HTERT RPE-1 (cell line): Measurements from ENCODE around the gene CFAP20DC.
"Not testable (repeated sequence)": the region's sequence is repeated elsewhere in the genome, so short reads cannot be mapped to it uniquely, and the experiment has no call there.

Source experiments
- in situ Hi-C: fragments of 300-500 bp; cut with MboI; formaldehyde crosslinking; loops from 4 replicates; pipeline ENCODE4 v1.14.3; 2020; ENCODE audit warnings: low sequenced_read_pairs

Gene CFAP20DC

DNA sequence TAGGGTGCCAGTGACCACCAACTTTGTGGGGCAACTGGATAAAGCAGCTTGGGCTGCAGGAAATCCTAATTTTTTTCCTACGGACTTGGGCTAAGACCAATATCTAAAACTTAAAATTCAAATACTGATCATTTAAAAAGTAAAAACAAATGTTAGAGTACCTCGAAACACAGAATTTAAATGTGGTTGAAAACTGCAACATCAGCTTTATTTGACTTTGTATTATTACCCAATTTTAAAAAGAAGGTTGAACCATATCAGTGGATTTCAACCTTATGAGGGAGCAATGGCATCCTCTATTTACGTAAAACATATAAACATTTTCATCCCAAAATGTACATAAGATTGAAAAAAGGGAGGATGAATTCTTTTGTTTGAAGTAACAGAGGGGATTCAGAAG, 26.2 kb downstream of the CFAP20DC start:
- in situ Hi-C loops, result no loop called here

DNA sequence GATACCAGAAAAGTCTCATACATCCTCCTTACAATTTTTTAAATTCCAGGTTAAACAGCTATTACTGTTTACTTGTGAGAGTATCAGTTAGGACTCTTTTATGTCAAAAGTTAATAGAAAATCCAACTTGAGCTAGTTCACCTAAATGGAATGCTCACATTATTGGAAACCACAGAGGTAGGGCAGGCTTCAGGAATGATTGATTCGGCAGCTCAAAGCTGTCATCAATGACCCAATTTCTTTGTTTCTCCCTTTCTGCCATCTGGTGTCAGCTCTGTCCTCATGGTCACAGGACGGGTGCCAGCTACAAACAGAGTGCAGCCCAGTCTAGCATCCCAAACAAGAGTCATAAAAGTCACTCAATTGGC, 32.2 kb downstream of the CFAP20DC start:
- in situ Hi-C loops, result no loop called here

- in situ Hi-C loops, result no loop called here
These were observed 32.8 kb downstream of the CFAP20DC start for GRCh38 chr3:59016930-59017616.

GRCh38 chr3:59013611-59014010, 36.2 kb downstream of the CFAP20DC start:
- in situ Hi-C loops, result no loop called here

- in situ Hi-C loops, result no loop called here
These were observed 42.9 kb downstream of the CFAP20DC start for GRCh38 chr3:59006634-59007517.

- in situ Hi-C loops, result no loop called here
These were observed 48.1 kb downstream of the CFAP20DC start for GRCh38 chr3:59001675-59002074.

- in situ Hi-C loops, result no loop called here
These were observed 50.1 kb downstream of the CFAP20DC start for GRCh38 chr3:58999774-59000160.

GRCh38 chr3:58999134-58999773, 50.6 kb downstream of the CFAP20DC start:
- in situ Hi-C loops, result no loop called here

GRCh38 chr3:58998476-58999117, 51.2 kb downstream of the CFAP20DC start:
- in situ Hi-C loops, result no loop called here

GRCh38 chr3:58996730-58997129, 53.1 kb downstream of the CFAP20DC start:
- in situ Hi-C loops, result no loop called here

DNA sequence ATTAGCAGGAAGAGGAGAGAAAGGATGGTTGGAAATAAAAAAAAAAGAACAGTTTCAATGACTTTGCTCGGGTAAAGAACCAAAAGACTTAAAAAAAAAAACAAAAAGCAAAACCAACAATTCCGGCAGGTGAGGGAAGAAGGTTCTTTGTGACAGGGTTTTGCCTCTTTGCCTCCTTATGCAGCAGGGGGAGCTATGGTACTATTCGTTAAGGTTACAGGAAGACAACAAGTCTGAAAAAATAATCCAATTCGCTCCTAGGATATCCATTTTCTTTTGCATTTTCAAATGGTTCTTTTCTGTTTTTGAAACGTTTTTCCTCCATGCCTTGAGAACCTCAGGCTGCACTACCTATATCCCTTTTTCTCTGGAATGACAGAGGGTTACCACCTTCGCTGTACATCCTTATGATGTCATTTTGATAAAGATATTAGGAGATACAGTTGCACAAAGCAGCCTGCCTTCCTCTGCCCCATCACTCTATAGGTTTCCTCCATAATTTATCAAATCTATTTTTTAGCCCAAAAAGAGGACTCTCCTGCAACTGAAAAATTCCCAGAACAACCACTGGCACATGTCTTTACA, 55.0 kb downstream of the CFAP20DC start:
- in situ Hi-C loops, result no loop called here

DNA sequence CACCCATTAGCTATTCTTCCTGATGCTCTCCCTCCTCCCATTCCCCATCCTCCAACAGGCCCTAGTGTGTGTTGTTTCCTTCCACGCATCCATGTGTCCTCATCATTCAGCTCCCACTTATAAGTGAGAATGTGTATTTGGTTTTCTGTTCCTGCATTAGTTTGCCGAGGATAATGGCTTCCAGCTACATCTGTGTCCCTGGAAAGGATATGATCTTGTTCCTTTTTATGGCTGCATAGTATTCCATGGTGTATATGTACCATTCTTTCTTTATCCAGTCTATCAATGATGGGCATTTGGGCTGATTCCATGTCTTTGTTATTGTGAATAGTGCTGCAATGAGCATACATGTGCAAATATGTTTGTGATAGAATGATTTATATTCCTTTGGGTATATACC, 56.3 kb downstream of the CFAP20DC start:
- in situ Hi-C loops, result no loop called here

DNA sequence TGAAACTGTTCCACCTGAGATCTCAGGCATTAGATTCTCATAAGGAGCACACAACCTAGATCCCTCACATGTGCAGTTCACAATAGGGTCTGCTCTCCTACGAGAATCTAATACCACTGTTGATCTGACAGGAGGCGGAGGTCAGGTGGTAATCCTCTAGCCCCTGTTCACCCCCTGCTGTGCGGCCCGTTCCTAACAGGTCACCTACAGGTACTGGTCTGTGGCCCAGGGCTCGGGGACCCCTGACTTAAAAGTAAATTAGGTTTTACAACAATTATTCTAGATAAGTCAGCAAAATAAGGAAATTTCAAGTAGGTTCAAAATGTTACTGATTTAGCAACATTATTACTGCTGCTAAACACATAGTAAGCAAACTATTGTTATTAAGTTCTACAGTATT, 58.2 kb downstream of the CFAP20DC start:
- in situ Hi-C loops, result no loop called here

DNA sequence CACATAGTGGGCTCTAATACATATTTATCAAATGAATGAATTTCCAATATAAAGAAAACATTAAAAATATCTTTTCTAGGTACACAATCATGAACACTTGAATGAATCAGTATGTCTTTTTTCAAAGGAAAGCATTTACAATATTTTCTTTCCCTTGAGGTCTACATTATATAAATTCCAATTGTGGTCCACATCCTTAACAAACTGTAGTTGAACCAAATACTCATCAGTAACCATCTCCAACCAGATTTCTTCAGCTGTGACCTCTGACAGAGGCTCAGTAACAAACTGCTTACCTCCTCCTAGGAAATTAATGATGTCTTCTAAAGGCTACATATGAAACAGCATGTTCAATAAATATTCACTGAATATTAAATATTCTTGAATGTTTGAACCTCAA, 58.8 kb downstream of the CFAP20DC start:
- in situ Hi-C loops, result no loop called here

GRCh38 chr3:58989955-58990354, 59.9 kb downstream of the CFAP20DC start:
- in situ Hi-C loops, result no loop called here

DNA sequence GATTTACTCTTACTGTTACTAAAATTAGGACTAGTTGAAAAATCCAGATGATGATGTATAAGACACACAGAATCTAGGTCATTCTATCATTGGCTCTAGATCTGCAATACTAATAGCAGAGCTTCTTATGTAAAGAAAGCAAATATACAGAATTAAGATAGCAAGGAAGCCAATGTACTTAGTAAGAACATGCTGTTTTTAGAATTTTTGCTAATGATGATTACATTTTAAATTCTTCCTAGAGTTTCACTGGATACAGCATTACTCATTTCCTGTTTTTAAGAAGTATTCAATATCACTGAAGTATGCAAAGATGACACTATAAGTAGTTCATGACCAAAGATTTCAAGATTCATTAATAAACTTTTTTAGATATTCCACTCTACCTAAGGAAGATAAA, 60.7 kb downstream of the CFAP20DC start:
- in situ Hi-C loops, result no loop called here

GRCh38 chr3:58988041-58988440, 61.8 kb downstream of the CFAP20DC start:
- in situ Hi-C loops, result no loop called here

DNA sequence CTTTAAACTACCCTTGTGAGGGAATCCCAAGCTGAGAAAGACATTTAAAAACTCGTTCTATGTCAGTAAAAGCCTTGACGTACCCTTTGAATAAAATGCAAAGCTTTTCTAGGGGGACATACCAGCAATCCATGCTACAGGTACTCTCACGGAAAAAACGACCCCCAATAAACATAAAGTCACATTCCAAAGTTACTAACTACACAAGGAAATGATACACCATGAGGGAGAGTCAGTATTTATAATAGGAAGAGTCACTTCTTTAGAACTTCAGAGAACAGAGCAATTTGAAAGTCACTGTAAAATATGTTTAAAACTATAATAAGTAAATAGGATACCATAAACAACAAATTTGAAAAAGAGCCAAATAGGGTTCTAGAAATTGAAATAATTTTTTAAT, 63.2 kb downstream of the CFAP20DC start:
- in situ Hi-C loops, result no loop called here

DNA sequence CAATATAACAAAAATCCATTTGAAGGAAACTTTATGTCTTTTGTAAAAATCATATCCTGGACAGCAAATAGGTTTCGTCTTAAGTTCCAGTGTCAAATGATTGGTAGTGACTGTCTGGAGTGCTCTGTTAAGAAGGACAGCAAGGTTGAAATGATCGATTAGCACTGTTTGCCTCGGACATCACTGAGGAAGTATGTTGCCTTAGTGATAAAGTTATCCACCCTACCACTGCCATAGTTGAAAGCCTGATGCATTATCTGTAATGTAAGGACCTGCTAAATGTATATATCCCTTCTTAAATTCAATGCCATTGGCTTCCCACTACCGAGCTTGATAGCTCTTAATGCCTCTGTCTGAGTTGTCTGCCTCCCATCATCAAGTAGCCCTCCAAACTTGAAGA, 70.0 kb downstream of the CFAP20DC start:
- in situ Hi-C loops, result no loop called here

DNA sequence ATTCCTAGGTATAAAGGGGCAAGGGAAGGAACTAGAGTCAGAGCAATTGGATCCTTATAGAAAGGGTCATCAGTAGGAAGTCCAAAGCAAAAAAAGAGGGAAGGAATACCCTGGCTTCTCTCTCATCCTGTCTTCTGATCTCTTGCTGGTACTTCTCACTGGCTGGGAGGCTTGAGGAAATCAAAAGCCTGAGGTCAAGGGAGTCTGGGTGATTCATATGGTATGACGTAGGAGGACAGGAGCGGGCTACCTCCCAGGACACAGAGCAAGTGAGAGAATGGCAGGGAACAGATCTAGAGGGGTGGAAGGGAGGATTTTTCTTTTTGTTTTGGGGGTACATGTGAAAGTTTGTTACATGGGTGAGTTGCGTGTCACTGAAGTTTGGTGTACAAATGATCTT, 76.0 kb downstream of the CFAP20DC start:
- in situ Hi-C loops, result no loop called here

GRCh38 chr3:58967866-58968265, 82.0 kb downstream of the CFAP20DC start:
- in situ Hi-C loops, result not testable (repeated sequence)
